ENCODE measurements around the gene FOXP1.

Gene FOXP1

DNA sequence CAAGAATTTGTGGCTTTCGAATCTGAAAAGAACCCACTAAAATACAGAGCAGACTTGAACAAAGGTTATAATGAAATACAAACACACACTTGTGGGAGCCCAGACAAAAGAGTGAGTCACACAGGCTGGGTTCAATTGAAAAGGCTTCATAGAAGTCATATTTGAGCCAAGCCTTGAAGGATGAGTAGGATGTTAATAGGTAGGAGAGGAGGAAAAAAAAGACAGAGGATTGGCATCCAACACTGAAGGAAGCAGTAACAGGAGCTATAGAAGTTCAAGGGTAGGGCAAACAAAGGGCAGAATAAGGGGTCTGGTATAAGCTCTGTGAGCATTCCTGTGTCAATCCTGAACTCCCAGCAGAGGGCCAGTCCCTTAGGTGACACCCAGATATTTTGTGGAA, 325.4 kb downstream of the FOXP1 start:
- DNase-seq: no peak

GRCh38 chr3:71255498-71255897, 328.0 kb downstream of the FOXP1 start:
- DNase-seq: no peak

GRCh38 chr3:71254281-71255057, 329.1 kb downstream of the FOXP1 start:
- no peak for DNase-seq

DNA sequence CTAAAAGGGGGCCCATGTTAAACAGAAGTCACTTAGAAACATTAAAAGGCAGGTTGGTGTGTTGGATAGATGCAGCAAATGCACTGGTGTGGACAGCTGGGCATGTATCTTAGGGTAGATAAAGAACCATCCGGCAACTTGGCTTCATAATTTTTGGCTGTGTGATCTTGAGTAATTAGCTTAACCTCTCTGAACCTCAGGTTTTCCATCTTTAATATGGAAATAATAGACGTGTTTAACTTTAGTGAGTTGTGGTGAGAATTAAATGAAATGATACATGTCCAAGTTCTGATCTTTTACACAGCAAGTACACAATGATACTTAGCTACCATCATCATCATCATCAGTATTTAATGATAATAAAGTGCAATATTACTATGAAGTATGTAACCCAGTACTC, 330.4 kb downstream of the FOXP1 start:
- DNase-seq: no peak

DNA sequence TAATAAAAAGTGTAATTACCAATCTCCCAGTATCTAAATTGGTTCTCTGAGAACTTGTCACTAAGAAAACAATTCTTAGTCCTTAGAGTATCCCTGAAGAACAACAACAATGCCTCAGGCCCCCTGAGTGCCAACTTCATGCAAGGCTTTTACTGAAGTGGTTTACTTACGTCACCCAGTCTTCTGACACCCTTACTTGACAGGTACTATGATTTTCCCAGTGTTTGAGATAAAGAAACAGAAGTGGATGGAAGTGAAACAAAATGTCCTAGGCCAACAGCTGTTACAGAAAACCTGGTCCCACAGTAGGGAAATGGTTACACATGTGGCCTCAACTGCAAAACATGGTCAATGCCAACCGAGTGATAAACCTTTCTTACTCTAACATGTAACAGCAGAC, 331.1 kb downstream of the FOXP1 start:
- DNase-seq: no peak

GRCh38 chr3:71251156-71251775, 332.3 kb downstream of the FOXP1 start:
- DNase-seq: no peak

DNA sequence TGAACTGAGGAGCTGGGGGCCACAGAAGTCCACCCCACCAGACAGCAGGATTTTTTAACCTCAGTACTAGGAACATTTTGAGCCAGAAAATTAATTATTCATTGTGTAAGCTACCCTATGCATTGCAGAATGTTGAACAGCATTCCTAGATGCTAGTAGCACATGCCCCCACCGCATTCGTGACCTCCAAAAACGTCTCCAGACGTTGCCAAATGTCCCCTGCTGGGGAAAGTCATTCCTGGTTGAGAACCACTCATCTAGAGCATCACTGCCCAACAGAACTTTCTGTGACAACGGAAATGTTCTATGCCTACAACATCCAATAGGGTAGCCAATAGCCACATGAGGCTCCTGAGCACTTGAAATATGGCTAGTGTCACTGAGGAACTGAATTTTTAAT, 333.5 kb downstream of the FOXP1 start:
- DNase-seq: no peak

GRCh38 chr3:71247958-71248335, 335.6 kb downstream of the FOXP1 start:
- no peak for DNase-seq

DNA sequence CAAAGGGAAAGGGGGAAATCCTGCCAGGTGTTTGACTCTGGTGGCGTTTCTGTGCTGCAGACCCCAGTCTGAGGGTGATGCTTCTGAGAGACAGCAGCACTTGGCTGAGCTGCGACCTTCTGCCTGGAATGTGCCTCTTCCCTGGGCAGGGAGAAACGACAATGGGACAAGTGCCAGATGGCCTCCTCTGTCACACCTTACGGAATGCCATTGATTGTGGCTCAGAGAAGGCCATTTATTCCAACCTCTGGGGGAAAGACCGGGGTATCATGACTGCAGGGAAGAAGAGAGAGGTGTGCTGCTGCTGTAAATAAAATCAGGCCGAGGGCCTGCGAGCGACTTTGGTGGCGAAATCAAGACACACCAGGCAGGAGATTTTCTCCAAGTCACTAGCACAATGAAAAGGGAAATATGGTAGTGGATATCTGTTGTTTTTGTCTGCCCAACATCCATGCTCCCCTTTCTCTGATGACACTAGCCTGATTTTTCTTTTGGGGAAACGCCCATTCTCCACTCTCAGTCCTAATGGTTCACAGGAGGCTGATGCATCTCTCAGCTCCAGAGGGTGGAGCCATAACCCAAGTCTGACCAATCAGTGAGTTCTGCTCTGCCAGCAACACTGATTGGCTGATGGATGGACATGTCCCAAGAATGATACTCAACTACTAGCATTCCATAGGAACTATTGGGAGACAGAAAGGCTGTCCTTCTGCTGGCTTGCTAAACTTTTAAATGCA, 336.1 kb downstream of the FOXP1 start:
- DNase-seq: no peak

GRCh38 chr3:71245971-71246880, 337.3 kb downstream of the FOXP1 start:
- DNase-seq: no peak

GRCh38 chr3:71244826-71245488, 338.6 kb downstream of the FOXP1 start:
- DNase-seq: no peak

DNA sequence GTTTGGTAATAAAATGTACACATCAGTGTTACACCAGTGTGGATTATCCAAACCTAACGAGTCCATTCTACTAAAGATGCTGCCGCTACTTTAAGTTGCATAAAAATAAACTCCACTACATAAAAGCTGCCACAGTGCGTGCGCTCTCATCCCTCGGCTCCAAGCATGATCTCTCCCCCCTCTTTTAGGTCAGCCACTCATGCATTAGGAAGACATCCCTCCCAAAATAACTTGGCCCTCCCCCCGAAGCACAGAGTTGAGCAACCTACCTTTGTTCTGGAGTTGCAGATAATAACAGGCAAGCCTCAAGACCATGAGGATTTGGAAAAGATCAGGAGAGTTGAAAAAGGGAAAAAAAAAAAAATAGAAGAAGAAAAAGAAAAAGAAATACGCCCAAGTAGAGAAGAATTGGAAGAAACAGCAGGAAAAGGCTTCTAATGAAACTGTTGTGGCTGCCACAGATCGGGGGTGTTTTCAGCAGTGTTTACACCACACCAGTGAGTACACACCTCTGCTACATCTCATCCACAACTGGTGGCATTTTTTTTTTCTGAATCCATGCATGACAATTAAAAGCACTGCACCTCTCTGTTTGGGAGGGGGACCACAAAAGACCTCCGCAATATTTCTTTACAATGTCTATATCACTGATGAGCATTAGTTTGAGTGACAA, 339.2 kb downstream of the FOXP1 start:
- DNase-seq: no peak

- DNase-seq: no peak
Observed at GRCh38 chr3:71243229-71243628, 340.3 kb downstream of the FOXP1 start.

GRCh38 chr3:71241981-71242560, 341.5 kb downstream of the FOXP1 start:
- no peak for DNase-seq

DNA sequence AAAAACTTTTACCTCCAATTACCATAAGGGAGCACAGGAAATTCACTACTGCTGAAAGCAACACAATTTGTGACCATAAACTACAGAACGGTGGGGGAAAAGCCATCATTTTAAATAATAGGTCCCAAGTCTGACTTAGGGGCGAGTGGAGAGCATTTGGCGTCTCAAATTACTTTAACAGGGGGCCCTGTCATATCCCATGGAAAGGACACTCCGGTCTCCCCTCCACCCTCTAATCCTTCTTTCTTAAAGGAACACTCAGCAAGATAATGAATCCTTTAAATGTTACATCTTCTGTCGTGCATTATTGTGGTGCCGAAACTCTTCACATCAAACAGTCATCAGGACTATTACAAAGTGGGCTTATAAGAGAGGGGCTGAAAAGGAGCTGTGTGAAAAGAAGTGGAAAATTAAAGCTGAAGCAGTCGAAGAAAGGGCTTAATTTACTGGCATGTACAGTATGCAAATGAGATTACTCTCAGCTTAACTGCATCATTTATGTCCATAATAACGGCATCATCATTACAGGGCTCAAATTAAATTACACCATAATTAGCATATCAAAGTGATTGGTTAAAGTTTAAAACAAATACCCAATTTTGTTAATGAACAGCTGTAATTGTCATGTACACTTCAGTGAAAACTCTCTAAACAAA, 342.2 kb downstream of the FOXP1 start:
- no peak for DNase-seq

DNA sequence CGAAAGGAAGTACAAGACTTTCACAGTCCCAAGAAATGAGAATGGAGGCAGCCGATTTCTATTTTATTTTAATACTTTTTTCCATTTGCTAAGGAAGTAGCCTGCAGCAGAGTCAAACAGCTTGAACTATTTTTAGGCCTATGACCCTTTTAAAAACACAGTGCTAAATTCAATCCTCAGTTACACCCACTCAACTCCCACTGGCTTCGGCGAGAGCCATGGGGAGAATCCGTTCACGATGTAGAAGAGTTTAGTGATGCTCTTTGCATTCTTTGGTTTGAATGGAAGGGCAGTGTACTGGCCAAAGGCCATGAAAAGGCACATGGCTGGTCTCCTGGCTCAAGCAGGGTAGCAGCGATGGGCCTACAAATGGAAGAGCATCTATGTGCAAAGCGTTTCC, 343.5 kb downstream of the FOXP1 start:
- no peak for DNase-seq

DNA sequence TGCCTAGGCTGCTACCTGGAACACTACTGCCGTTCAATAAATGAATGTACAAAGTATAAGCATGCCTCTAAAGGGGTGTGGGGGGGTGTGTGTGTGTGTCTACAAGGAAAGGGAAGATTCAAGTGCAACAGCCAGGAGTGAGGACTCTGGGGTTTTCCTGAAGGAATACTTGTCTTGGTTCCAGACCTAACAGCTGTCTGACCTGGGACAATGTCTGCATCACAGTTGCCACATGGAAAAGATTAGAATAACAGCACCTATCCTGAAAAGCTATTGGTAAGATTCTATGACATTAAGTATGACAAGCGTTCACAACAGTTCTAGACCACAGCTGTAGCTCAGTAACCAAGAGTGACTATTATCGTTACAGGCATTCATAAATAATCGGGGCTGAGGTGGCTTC, 345.2 kb downstream of the FOXP1 start:
- DNase-seq: no peak

DNA sequence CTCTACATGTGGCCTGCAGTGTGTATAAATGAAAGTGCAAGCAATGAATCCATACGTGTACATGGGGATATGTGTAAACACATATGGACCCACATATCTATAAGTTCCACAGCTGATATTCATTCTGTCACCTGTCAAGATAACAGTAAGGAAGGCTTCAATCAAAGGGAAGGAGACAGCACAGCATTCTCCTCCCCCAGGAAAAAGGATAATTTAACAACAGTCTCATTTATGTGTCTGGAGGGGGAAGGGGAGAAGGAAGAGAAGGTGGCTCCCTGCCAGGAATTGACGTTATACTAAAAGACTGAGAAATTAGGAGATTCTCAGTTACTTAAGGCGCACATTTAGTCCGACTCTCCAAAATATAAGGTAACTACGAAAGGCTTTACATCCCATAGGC, 345.9 kb downstream of the FOXP1 start:
- DNase-seq: no peak

DNA sequence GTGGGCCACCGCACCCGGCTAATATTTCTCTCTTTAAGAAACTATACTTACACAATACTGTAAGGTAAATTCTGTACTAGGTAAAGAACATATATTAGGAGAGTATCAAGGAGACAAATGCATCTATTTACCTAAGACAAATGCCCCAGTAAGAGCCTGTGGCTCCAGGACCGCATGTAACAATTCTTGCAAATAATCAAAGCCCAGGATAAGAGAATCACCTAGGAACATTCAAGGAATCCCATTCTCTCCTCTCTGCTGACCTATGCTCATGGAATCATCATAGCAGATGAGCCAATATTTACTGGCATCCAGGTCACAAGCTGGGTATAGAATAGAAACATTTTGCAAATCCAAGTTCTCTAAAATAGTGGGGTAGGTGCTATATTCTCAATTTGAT, 347.7 kb downstream of the FOXP1 start:
- no peak for DNase-seq

- DNase-seq: no peak
Observed at GRCh38 chr3:71232895-71233294, 350.6 kb downstream of the FOXP1 start.
